ENCODE data around the gene SLC2A4RG. TPM values are rescaled to one million over a fixed set of nuclear protein-coding genes. Genes with fewer than 3 reads are reported as not detected.
A peak's percentile ranks its signal among the peaks of the same experiment; 100 is the strongest.

SLC2A4RG gene
- total RNA-seq, 2 donors from 2014 or later = 69.3 to 108 TPM

GRCh38 chr20:63705232-63706026 is 34.1 kb upstream of the SLC2A4RG start:
- no peaks in the 10 kb centered on the region for H3K9me3 ChIP-seq (ENCODE audit: control insufficient read depth, low read length)
- H3K27ac ChIP-seq (ENCODE audit: low read depth, low read length) = no peak overlapping the region
- H3K27me3 ChIP-seq (ENCODE audit: control insufficient read depth, insufficient read depth, low read length, poor library complexity, severe bottlenecking) = no peaks in the 10 kb centered on the region
- peak overlapping the region; percentile 84 for H3K4me3 Mint-ChIP-seq
- peaks cover 41% of the 10 kb centered on the region for H3K36me3 Mint-ChIP-seq (ENCODE audit: low read depth)
- no peak for TF ChIP-seq CTCF (conservative IDR thresholded peaks at IDR 0.05)
- no peak overlapping the region for H3K4me3 ChIP-seq (ENCODE audit: low read length)
- H3K27ac Mint-ChIP-seq = no peak overlapping the region
- no peak overlapping the region for H3K9ac ChIP-seq (ENCODE audit: extremely low read depth, low read length, poor library complexity, severe bottlenecking)
- H3K4me1 ChIP-seq (ENCODE audit: control insufficient read depth, insufficient read depth, low read length) = peaks cover 12% of the 10 kb centered on the region
- no peaks in the 10 kb centered on the region for H3K9me3 Mint-ChIP-seq
- DNase-seq = no peak
- peaks cover 9% of the 10 kb centered on the region for H3K4me1 Mint-ChIP-seq
- no peaks in the 10 kb centered on the region for H3K27me3 Mint-ChIP-seq (ENCODE audit: insufficient read depth)
- 91 to 95% methylated on average over 7 to 8 of the region's 8 CpGs for WGBS, 2 experiments (ENCODE audit: insufficient coverage in 1 of 2, insufficient read length in 1 of 2)
- H3K36me3 ChIP-seq (ENCODE audit: control insufficient read depth, insufficient read depth, low read length) = peaks cover 32% of the 10 kb centered on the region

GRCh38 chr20:63706027-63706695 is 33.4 kb upstream of the SLC2A4RG start:
- Histone ChIP-seq H3K9ac (ENCODE audit: extremely low read depth, low read length, poor library complexity, severe bottlenecking) (peak overlapping the region; percentile 78), H3K4me1 (ENCODE audit: control insufficient read depth, insufficient read depth, low read length) (peaks cover 12% of the 10 kb centered on the region), H3K27ac (ENCODE audit: low read depth, low read length) (no peak overlapping the region), H3K27me3 (ENCODE audit: control insufficient read depth, insufficient read depth, low read length, poor library complexity, severe bottlenecking) (no peaks in the 10 kb centered on the region), H3K4me3 (ENCODE audit: low read length) (peak overlapping the region; percentile 90), H3K9me3 (ENCODE audit: control insufficient read depth, low read length) (no peaks in the 10 kb centered on the region), H3K36me3 (ENCODE audit: control insufficient read depth, insufficient read depth, low read length) (peaks cover 40% of the 10 kb centered on the region)
- TF ChIP-seq CTCF (conservative IDR thresholded peaks at IDR 0.05) = no peak
- H3K4me3 Mint-ChIP-seq = peak overlapping the region; percentile 84
- no peak for DNase-seq
- WGBS, 2 experiments (ENCODE audit: insufficient coverage in 1 of 2, insufficient read length in 1 of 2) = 91 to 98% methylated on average over 10 to 12 of the region's 12 CpGs
- no peaks in the 10 kb centered on the region for H3K9me3 Mint-ChIP-seq
- H3K27me3 Mint-ChIP-seq (ENCODE audit: insufficient read depth) = no peaks in the 10 kb centered on the region
- peaks cover 48% of the 10 kb centered on the region for H3K36me3 Mint-ChIP-seq (ENCODE audit: low read depth)
- H3K27ac Mint-ChIP-seq = no peak overlapping the region
- H3K4me1 Mint-ChIP-seq = peaks cover 9% of the 10 kb centered on the region

- Mint-ChIP-seq H3K9me3 (no peaks in the 10 kb centered on the region), H3K4me3 (peak overlapping the region; percentile 84), H3K4me1 (peaks cover 9% of the 10 kb centered on the region), H3K36me3 (ENCODE audit: low read depth) (peaks cover 57% of the 10 kb centered on the region), H3K27me3 (ENCODE audit: insufficient read depth) (no peaks in the 10 kb centered on the region), H3K27ac (peak overlapping the region; percentile 70)
- TF ChIP-seq CTCF (conservative IDR thresholded peaks at IDR 0.05) = peak; percentile 66
- peak overlapping the region; percentile 78 for H3K9ac ChIP-seq (ENCODE audit: extremely low read depth, low read length, poor library complexity, severe bottlenecking)
- peak; percentile 75 for DNase-seq
- H3K9me3 ChIP-seq (ENCODE audit: control insufficient read depth, low read length) = peaks cover 4% of the 10 kb centered on the region
- H3K4me1 ChIP-seq (ENCODE audit: control insufficient read depth, insufficient read depth, low read length) = peaks cover 12% of the 10 kb centered on the region
- WGBS, 2 experiments (ENCODE audit: insufficient coverage in 1 of 2, insufficient read length in 1 of 2) = 7 to 17% methylated on average over 27 to 56 of the region's 56 CpGs
- H3K27ac ChIP-seq (ENCODE audit: low read depth, low read length) = no peak overlapping the region
- no peaks in the 10 kb centered on the region for H3K27me3 ChIP-seq (ENCODE audit: control insufficient read depth, insufficient read depth, low read length, poor library complexity, severe bottlenecking)
- H3K4me3 ChIP-seq (ENCODE audit: low read length) = peak overlapping the region; percentile 90
- peaks cover 48% of the 10 kb centered on the region for H3K36me3 ChIP-seq (ENCODE audit: control insufficient read depth, insufficient read depth, low read length)
These were observed 32.6 kb upstream of the SLC2A4RG start for GRCh38 chr20:63706852-63707557.
